ENCODE measurements around the gene VSIG2. TPM values are rescaled to one million over a fixed set of nuclear protein-coding genes. Genes with fewer than 3 reads are reported as not detected.

Gene VSIG2
- total and polyA plus RNA-seq, 12 donors, result 0.55 to 2.3 (median 1.1) TPM

DNA sequence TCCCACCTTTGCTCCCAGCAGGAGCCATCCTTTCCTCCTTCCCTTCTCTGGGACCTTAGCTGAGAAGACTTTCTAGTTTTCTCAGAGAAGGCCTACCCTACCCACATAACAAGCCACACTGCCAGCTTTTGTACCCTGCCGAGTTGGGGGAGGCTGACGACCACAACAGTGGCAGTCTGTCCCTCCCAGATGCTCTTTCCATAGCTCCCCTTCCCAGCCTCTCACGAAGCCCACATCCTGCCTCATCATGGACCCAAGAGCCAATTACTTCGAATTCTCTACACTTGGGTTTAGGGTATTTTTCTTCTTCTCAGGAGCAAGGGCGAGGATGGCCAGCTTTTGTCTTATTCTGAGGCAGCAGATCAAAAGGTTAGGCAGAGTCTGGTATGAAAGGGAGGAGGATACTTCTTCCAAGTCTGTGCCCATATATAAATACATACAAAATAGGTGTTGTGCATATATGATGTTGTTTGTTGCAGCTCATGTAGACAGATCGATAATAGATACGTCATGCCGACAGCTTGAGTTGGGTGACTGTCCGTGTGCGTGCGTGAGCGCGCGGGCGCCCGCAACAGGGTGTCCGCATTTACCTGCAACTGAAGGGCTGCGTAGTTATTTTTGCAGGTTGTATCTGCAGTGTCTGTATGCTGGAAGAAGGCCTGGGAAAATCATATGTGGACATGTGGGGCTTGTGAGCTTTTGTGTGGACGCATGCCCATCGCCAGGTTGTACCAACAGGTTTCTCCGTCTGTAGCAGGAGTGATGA lies 13.2 kb downstream of the VSIG2 start:
- no peak overlapping the region for H3K27ac ChIP-seq
- H3K4me3 ChIP-seq, result peak overlapping the region in 7 of 10 donors; percentile 53 to 69 (median 63)
- TF ChIP-seq, protein P1, sequence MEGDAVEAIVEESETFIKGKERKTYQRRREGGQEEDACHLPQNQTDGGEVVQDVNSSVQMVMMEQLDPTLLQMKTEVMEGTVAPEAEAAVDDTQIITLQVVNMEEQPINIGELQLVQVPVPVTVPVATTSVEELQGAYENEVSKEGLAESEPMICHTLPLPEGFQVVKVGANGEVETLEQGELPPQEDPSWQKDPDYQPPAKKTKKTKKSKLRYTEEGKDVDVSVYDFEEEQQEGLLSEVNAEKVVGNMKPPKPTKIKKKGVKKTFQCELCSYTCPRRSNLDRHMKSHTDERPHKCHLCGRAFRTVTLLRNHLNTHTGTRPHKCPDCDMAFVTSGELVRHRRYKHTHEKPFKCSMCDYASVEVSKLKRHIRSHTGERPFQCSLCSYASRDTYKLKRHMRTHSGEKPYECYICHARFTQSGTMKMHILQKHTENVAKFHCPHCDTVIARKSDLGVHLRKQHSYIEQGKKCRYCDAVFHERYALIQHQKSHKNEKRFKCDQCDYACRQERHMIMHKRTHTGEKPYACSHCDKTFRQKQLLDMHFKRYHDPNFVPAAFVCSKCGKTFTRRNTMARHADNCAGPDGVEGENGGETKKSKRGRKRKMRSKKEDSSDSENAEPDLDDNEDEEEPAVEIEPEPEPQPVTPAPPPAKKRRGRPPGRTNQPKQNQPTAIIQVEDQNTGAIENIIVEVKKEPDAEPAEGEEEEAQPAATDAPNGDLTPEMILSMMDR (IDR thresholded peaks at IDR 0.05), result no peak
- H3K27me3 ChIP-seq, result peaks cover 0 to 35% (median 24%) of the 10 kb centered on the region in 7 donors
- H3K9me3 ChIP-seq, result no peaks in the 10 kb centered on the region
- H3K4me1 ChIP-seq, result peaks cover 0 to 37% (median 19%) of the 10 kb centered on the region in 9 donors
- no peak for DNase-seq
- intact Hi-C loops (cut with DNase I), result no loop called here
- ATAC-seq, result no peak
- H3K36me3 ChIP-seq, result no peaks in the 10 kb centered on the region
- 49 to 64% methylated on average over 21 of the region's 21 CpGs for WGBS, 2 donors

GRCh38 chr11:124737638-124738305 lies 14.3 kb downstream of the VSIG2 start:
- no peaks in the 10 kb centered on the region for H3K36me3 ChIP-seq
- DNase-seq (no peak), ATAC-seq (no peak)
- H3K27me3 ChIP-seq, result peaks cover 0 to 26% (median 17%) of the 10 kb centered on the region in 7 donors
- no peaks in the 10 kb centered on the region for H3K9me3 ChIP-seq
- intact Hi-C loops (cut with DNase I), result no loop called here
- no peak overlapping the region for H3K27ac ChIP-seq
- TF ChIP-seq, protein P1 (IDR thresholded peaks at IDR 0.05), result no peak
- peaks cover 0 to 37% (median 19%) of the 10 kb centered on the region in 9 donors for H3K4me1 ChIP-seq
- 69 to 73% methylated on average over 7 of the region's 7 CpGs for WGBS, 2 donors
- no peak overlapping the region for H3K4me3 ChIP-seq

- no peaks in the 10 kb centered on the region for H3K9me3 ChIP-seq
- H3K36me3 ChIP-seq, result no peaks in the 10 kb centered on the region
- peaks cover 0 to 24% (median 12%) of the 10 kb centered on the region in 7 donors for H3K27me3 ChIP-seq
- H3K4me1 ChIP-seq, result peaks cover 0 to 46% (median 19%) of the 10 kb centered on the region in 9 donors
- WGBS, 2 donors, result 74 to 84% methylated on average over 3 of the region's 3 CpGs
- TF ChIP-seq, protein P1 (IDR thresholded peaks at IDR 0.05), result no peak
- intact Hi-C loops (cut with DNase I), result no loop called here
- ATAC-seq (no peak), DNase-seq (no peak)
- no peak overlapping the region for H3K4me3 ChIP-seq
- H3K27ac ChIP-seq, result no peak overlapping the region
Measured at GRCh38 chr11:124736736-124737135, 15.3 kb downstream of the VSIG2 start.

- WGBS, 2 donors, result 85 to 94% methylated on average over 4 of the region's 4 CpGs
- intact Hi-C loops (cut with DNase I), result no loop called here
- Histone ChIP-seq H3K27me3 (peaks cover 0 to 4% (median 0%) of the 10 kb centered on the region in 7 donors), H3K9me3 (no peaks in the 10 kb centered on the region), H3K4me1 (peaks cover 0 to 24% (median 0%) of the 10 kb centered on the region in 9 donors), H3K4me3 (no peak overlapping the region), H3K36me3 (no peaks in the 10 kb centered on the region), H3K27ac (peak overlapping the region in 1 of 10 donors; percentile 11)
- ATAC-seq, result peak in 2 of 8 donors; percentile 53 to 62
- TF ChIP-seq, protein P1 (IDR thresholded peaks at IDR 0.05), result no peak
- DNase-seq, result no peak
Measured at GRCh38 chr11:124732230-124732629, 19.8 kb downstream of the VSIG2 start.

Data from heart right ventricle (tissue), 16 donors.